Progenitor cell of endocrine pancreas (in vitro differentiated cells): ENCODE results near the gene TDRD10. TPM values are rescaled to one million over a fixed set of nuclear protein-coding genes. Genes with fewer than 3 reads are reported as not detected.

Experiments
- DNase-seq: peaks from one replicate; pipeline ENCODE4 v3.0.0; 2021; ENCODE audit warnings: low spot score; ENCODE audit not compliant: unreplicated experiment
- H3K27ac Mint-ChIP-seq: 2 replicates; pipeline ENCODE4 v1.8.0; 2021; ENCODE audit warnings: mild to moderate bottlenecking, moderate library complexity, mixed read lengths
- H3K27me3 Mint-ChIP-seq: 2 replicates; pipeline ENCODE4 v1.8.0; 2021; ENCODE audit warnings: mixed read lengths
- H3K36me3 Mint-ChIP-seq: 2 replicates; pipeline ENCODE4 v1.8.0; 2022; ENCODE audit warnings: mixed read lengths; ENCODE audit not compliant: insufficient read depth
- H3K4me1 Mint-ChIP-seq: 2 replicates; pipeline ENCODE4 v1.8.0; 2021; ENCODE audit warnings: low read depth, mixed read lengths
- H3K4me3 Mint-ChIP-seq: 2 replicates; pipeline ENCODE4 v1.8.0; 2021; ENCODE audit warnings: low read depth, mild to moderate bottlenecking, moderate library complexity, mixed read lengths
- H3K9me3 Mint-ChIP-seq: 2 replicates; pipeline ENCODE4 v1.8.0; 2021; ENCODE audit warnings: low read depth, mixed read lengths
- total RNA-seq: library from RNA; stranded (reverse); gene quantifications from 2 replicates; pipeline ENCODE4 v1.2.1, GENCODE V29; 2021
- TF ChIP-seq, protein P1 (sequence below): fragments of 200-600 bp; sonication (generic); IDR thresholded peaks from one replicate; pipeline ENCODE4 v1.5.0; 2021; ENCODE audit warnings: antibody characterized with exemption, mild to moderate bottlenecking; ENCODE audit not compliant: unreplicated experiment

The TDRD10 gene
- total RNA-seq, 1 donor from 2014 or later = not detected

DNA sequence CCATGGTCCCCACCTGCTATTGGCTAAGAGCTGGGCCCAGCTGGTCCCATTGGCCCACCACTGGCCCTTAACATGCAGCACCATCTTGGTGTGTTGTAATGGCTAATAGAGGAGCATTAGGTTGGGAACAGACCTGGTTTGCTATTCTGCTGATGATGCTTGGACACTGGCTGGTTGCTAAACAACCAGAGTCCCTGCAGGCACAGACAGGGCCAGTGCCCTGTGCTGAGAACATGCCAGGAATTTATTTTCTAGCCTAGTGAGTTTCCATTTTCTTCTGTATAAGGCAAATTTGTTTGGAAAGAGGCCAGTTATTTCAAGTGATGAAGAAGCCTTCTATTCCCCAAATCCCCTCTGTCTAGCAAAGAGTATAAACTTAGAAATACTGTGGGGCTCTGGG, 42.9 kb upstream of the TDRD10 start:
- no peak for DNase-seq
- Mint-ChIP-seq H3K36me3 (no peaks in the 10 kb centered on the region), H3K27ac (no peak overlapping the region), H3K4me3 (no peak overlapping the region), H3K27me3 (no peaks in the 10 kb centered on the region), H3K4me1 (no peaks in the 10 kb centered on the region), H3K9me3 (no peaks in the 10 kb centered on the region)
- TF ChIP-seq, protein P1, sequence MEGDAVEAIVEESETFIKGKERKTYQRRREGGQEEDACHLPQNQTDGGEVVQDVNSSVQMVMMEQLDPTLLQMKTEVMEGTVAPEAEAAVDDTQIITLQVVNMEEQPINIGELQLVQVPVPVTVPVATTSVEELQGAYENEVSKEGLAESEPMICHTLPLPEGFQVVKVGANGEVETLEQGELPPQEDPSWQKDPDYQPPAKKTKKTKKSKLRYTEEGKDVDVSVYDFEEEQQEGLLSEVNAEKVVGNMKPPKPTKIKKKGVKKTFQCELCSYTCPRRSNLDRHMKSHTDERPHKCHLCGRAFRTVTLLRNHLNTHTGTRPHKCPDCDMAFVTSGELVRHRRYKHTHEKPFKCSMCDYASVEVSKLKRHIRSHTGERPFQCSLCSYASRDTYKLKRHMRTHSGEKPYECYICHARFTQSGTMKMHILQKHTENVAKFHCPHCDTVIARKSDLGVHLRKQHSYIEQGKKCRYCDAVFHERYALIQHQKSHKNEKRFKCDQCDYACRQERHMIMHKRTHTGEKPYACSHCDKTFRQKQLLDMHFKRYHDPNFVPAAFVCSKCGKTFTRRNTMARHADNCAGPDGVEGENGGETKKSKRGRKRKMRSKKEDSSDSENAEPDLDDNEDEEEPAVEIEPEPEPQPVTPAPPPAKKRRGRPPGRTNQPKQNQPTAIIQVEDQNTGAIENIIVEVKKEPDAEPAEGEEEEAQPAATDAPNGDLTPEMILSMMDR = no peak

DNA sequence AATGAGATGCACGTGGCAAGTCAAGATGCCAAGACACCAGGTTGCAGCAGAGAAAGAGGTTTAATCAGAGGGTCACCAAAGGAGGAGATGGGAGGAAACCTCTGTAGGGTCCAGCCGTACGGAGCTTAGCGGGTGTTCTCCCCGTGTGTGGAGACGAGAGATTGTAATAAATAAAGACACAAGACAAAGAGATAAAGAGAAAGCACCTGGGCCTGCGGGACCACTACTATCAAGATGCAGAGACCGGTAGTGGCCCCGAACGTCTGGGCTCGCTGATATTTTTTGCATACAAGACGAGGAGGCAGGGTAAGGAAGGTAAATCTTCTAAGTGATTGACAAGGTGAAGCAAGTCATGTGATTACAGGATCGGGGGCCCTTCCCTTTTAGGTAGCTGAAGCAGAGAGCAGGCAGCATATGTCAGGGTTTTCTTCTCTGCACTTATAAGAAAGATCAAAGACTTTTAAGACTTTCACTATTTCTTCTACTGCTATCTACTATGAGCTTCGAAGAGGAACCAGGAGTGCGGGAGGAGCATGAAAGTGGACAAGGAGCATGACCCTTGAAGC, 41.2 kb upstream of the TDRD10 start:
- Mint-ChIP-seq H3K4me1 (no peaks in the 10 kb centered on the region), H3K36me3 (no peaks in the 10 kb centered on the region), H3K4me3 (no peak overlapping the region), H3K27me3 (no peaks in the 10 kb centered on the region), H3K9me3 (no peaks in the 10 kb centered on the region), H3K27ac (no peak overlapping the region)
- DNase-seq = no peak
- TF ChIP-seq, protein P1 = no peak

DNA sequence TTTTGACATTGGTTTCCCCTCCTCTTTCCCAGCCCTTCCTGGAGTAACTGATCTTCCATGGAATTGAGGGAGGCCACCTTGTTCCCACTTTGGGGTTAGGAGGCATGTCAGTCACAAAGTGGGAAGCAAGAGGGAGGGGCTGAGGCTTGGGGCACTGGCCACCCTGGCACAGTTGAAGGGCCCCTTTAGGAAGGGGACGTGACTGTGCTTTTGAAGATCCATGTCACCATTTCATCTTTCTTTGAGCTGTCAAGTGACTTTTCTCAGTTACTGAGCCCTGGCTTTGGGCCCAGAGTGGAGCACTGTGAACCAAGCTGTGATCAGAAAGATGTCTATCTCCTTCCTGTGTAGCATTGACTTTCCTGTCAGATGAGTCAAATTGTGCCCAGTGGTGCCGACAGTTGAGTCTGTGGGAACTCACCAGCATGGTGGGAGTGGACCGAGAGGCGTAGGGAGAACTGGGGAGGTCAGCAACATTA, 38.5 kb upstream of the TDRD10 start:
- H3K27me3 Mint-ChIP-seq = no peaks in the 10 kb centered on the region
- no peak overlapping the region for H3K27ac Mint-ChIP-seq
- H3K4me1 Mint-ChIP-seq = no peaks in the 10 kb centered on the region
- TF ChIP-seq, protein P1 = no peak
- no peaks in the 10 kb centered on the region for H3K36me3 Mint-ChIP-seq
- H3K4me3 Mint-ChIP-seq = no peak overlapping the region
- H3K9me3 Mint-ChIP-seq = no peaks in the 10 kb centered on the region
- no peak for DNase-seq

DNA sequence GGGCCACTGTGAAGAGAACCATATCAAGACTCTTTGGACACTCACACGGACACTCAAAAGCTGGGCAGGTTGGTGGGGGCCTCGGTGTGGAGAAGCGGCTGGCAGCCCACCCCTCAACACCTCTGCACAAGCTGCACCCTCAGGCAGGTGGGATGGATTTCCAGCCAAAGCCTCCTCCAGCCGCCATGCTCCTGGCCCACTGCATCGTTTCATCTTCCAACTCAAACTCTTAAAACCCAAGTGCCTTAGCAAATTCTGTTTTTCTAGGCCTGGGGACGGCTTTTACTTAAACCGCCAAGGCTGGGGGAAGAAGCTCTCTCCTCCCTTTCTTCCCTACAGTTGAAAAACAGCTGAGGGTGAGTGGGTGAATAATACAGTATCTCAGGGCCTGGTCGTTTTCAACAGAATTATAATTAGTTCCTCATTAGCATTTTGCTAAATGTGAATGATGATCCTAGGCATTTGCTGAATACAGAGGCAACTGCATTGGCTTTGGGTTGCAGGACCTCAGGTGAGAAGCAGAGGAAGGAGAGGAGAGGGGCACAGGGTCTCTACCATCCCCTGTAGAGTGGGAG, 36.3 kb upstream of the TDRD10 start:
- H3K36me3 Mint-ChIP-seq = no peaks in the 10 kb centered on the region
- no peaks in the 10 kb centered on the region for H3K9me3 Mint-ChIP-seq
- no peak for DNase-seq
- H3K4me1 Mint-ChIP-seq = peaks cover 7% of the 10 kb centered on the region
- TF ChIP-seq, protein P1 = no peak
- H3K4me3 Mint-ChIP-seq = no peak overlapping the region
- no peaks in the 10 kb centered on the region for H3K27me3 Mint-ChIP-seq
- no peak overlapping the region for H3K27ac Mint-ChIP-seq

DNA sequence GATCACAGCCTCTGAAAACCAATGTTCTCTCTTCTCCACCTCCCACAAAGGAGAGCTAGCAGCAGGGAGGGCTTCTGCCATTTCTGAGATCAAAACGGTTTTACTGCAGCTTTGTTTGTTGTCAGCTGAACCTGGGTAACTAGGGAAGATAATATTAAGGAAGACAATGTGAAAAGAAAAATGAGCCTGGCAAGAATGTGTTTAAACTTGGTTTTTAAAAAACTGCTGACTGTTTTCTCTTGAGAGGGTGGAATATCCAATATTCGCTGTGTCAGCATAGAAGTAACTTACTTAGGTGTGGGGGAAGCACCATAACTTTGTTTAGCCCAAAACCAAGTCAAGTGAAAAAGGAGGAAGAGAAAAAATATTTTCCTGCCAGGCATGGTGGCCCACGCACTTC, 35.8 kb upstream of the TDRD10 start:
- DNase-seq = no peak
- Mint-ChIP-seq H3K27ac (no peak overlapping the region), H3K9me3 (no peaks in the 10 kb centered on the region), H3K36me3 (no peaks in the 10 kb centered on the region), H3K27me3 (no peaks in the 10 kb centered on the region), H3K4me1 (peaks cover 7% of the 10 kb centered on the region), H3K4me3 (no peak overlapping the region)
- TF ChIP-seq, protein P1 = no peak
